A549 (cell line): Measurements from ENCODE around the gene SFRP2. TPM values are rescaled to one million over a fixed set of nuclear protein-coding genes. Genes with fewer than 3 reads are reported as not detected.

Experiments
- ATAC-seq, 2 experiments: fragments of 200-7000 bp in 1 of 2; fragments of >200 bp in 1 of 2; cut with Nextera tagmentation in 1 of 2; cut with Tn5 transposase in 1 of 2; 3 replicates each; pipeline versions ENCODE4 v1.8.0 to v1.9.1; 2018 to 2020; ENCODE audit warnings: mild to moderate bottlenecking in 1 of 2, moderate library complexity in 1 of 2
- CTCF ChIA-PET: fragments of 300-600 bp; sonication (Branson Sonifier 250); formaldehyde crosslinking; extraction: SDS; loops from one replicate; lab custom pipeline; 2021; ENCODE audit warnings: antibody characterized with exemption, inconsistent platforms; lab: Yijun Ruan, JAX
- POLR2A ChIA-PET: fragments of 350-600 bp; formaldehyde crosslinking; extraction: SDS; loops from one replicate; lab custom pipeline; 2021; ENCODE audit warnings: antibody characterized with exemption, inconsistent platforms; lab: Yijun Ruan, JAX
- DNase-seq, 2 experiments: peaks; one replicate each; pipeline versions ENCODE4 v3.0.0 to v3.0.0-alpha.2; 2011 to 2016; ENCODE audit warnings: low read depth in 1 of 2, low spot score in 1 of 2
- FAIRE-seq: peaks from 2 replicates; lab custom pipeline; 2011; peaks lifted over from hg19 to GRCh38; lab: Jason Lieb, UNC
- H3K27ac ChIP-seq, 2 experiments: fragments of >200 bp; sonication (Bioruptor Twin); formaldehyde crosslinking; 3 replicates each; pipeline ENCODE4 v1.5.1; 2016 to 2017
- H3K4me1 ChIP-seq: fragments of >200 bp; sonication (Bioruptor Twin); formaldehyde crosslinking; 3 replicates; pipeline ENCODE4 v1.6.1; 2016
- H3K4me2 ChIP-seq: fragments of >200 bp; sonication (Bioruptor Twin); formaldehyde crosslinking; 3 replicates; pipeline ENCODE4 v1.6.1; 2016
- H3K4me3 ChIP-seq: fragments of >200 bp; sonication (Bioruptor Twin); formaldehyde crosslinking; 3 replicates; pipeline ENCODE4 v1.5.1; 2016
- H3K9me3 ChIP-seq: fragments of >200 bp; sonication (Bioruptor Twin); formaldehyde crosslinking; 3 replicates; pipeline ENCODE4 v1.6.1; 2016
- BHLHE40 ChIP-seq: IDR thresholded peaks from 2 replicates; pipeline ENCODE4 v1.6.1; 2012; ENCODE audit warnings: low read depth, low read length, inconsistent platforms
- CHD4 ChIP-seq: fragments of 200-600 bp; sonication (generic); IDR thresholded peaks from 2 replicates; pipeline ENCODE4 v1.6.1; 2016; ENCODE audit warnings: antibody characterized with exemption, mild to moderate bottlenecking, borderline replicate concordance
- E2F6 ChIP-seq: IDR thresholded peaks from 2 replicates; pipeline ENCODE4 v1.6.1; 2012; ENCODE audit warnings: low read depth, borderline replicate concordance
- EHMT2 ChIP-seq: fragments of 200-600 bp; sonication (generic); IDR thresholded peaks from 2 replicates; pipeline ENCODE4 v1.6.1; 2016; ENCODE audit warnings: antibody characterized with exemption, low read depth, mild to moderate bottlenecking, moderate library complexity
- ESRRA ChIP-seq: fragments of 150-350 bp; IDR thresholded peaks from 2 replicates; pipeline ENCODE4 v1.6.1; 2014; ENCODE audit warnings: mild to moderate bottlenecking, low read length, borderline replicate concordance
- FOSB ChIP-seq: fragments of 250-450 bp; sonication (Bioruptor Pico); IDR thresholded peaks from 2 replicates; pipeline ENCODE4 v1.5.0; 2020; ENCODE audit warnings: mild to moderate bottlenecking, moderate library complexity
- FOXS1 ChIP-seq: fragments of 250-450 bp; sonication (Bioruptor Pico); IDR thresholded peaks from 2 replicates; pipeline ENCODE4 v1.5.0; 2020; ENCODE audit warnings: mild to moderate bottlenecking, moderate library complexity
- GATA3 ChIP-seq: IDR thresholded peaks from 2 replicates; pipeline ENCODE4 v1.6.1; 2012; ENCODE audit warnings: borderline replicate concordance
- HEYL ChIP-seq: fragments of 250-450 bp; sonication (Bioruptor Pico); IDR thresholded peaks from 2 replicates; pipeline ENCODE4 v1.8.0; 2021; ENCODE audit warnings: mild to moderate bottlenecking, moderate library complexity
- KDM1A ChIP-seq: fragments of 200-600 bp; sonication (generic); IDR thresholded peaks from 2 replicates; pipeline ENCODE4 v1.6.1; 2016; ENCODE audit warnings: low read depth, mild to moderate bottlenecking
- MYC ChIP-seq: IDR thresholded peaks from 2 replicates; pipeline ENCODE4 v1.6.1; 2012; ENCODE audit warnings: mild to moderate bottlenecking, inconsistent platforms, low read length, improper control_type of control experiment, borderline replicate concordance
- NPAS2 ChIP-seq: fragments of 250-450 bp; sonication (Bioruptor Pico); IDR thresholded peaks from 2 replicates; pipeline ENCODE4 v1.8.0; 2022; ENCODE audit warnings: mild to moderate bottlenecking, moderate library complexity, borderline replicate concordance
- NR3C1 ChIP-seq: fragments of >200 bp; sonication (Bioruptor Twin); formaldehyde crosslinking; IDR thresholded peaks from 3 replicates; pipeline ENCODE4 v1.6.1; 2017
- PBX3 ChIP-seq: IDR thresholded peaks from 2 replicates; pipeline ENCODE4 v1.6.1; 2012
- POLR2A ChIP-seq: IDR thresholded peaks from 2 replicates; pipeline ENCODE4 v1.6.1; 2012; ENCODE audit warnings: mild to moderate bottlenecking, low read length
- REST ChIP-seq: fragments of 200-600 bp; sonication (generic); IDR thresholded peaks from 2 replicates; pipeline ENCODE4 v1.6.1; 2016; ENCODE audit warnings: antibody characterized with exemption, mild to moderate bottlenecking, moderate library complexity
- RFX5 ChIP-seq: fragments of 450-650 bp; IDR thresholded peaks from 2 replicates; pipeline ENCODE4 v1.7.1; 2014; ENCODE audit warnings: antibody characterized with exemption, mild to moderate bottlenecking, moderate library complexity
- TP53 ChIP-seq: fragments of 250-450 bp; sonication (Bioruptor Pico); IDR thresholded peaks from 2 replicates; pipeline ENCODE4 v1.5.0; 2021; ENCODE audit warnings: mild to moderate bottlenecking, moderate library complexity
- ZC3H11A ChIP-seq: fragments of 450-650 bp; IDR thresholded peaks from 2 replicates; pipeline ENCODE4 v1.6.1; 2014; ENCODE audit warnings: antibody characterized with exemption, mild to moderate bottlenecking
- ZNF302 ChIP-seq: fragments of 250-450 bp; sonication (Bioruptor Pico); IDR thresholded peaks from 2 replicates; pipeline ENCODE4 v1.9.0; 2021; ENCODE audit warnings: inconsistent platforms, mild to moderate bottlenecking, moderate library complexity
- WGBS: methylation state at CpG from one replicate; pipeline ENCODE4 v1.1.6; 2017; ENCODE audit errors: missing lambda C conversion rate; 5-methylcytosine and 5-hydroxymethylcytosine counted together
- polyA plus RNA-seq, 4 experiments: library from polyadenylated mRNA; depleted of rRNA in 3 of 4; stranded (reverse); fragments of >200 nt; fragmentation: RNase III in 1 of 4; extraction: RNeasy Plus Mini Kit Qiagen cat#74134 plus additional on column Dnase treatment in 1 of 4; gene quantifications; 2 replicates in 3 of 4; 3 replicates in 1 of 4; pipeline ENCODE4 v1.2.3, GENCODE V29; 2011 to 2017
- TF ChIP-seq, protein P1 (sequence below): fragments of 450-650 bp; IDR thresholded peaks from 2 replicates; pipeline ENCODE4 v1.6.1; 2014; ENCODE audit warnings: antibody characterized with exemption
- TF ChIP-seq, protein P2 (sequence below): IDR thresholded peaks from 2 replicates; pipeline ENCODE4 v1.6.1; 2012

The SFRP2 gene
- polyA plus RNA-seq, 2 of the 4 experiments (the other 2 are of a cell fraction): not detected

- WGBS: 2% methylated on average over 3 of the region's 3 CpGs
- Histone ChIP-seq H3K4me1 (no peaks in the 10 kb centered on the region), H3K4me3 (no peak overlapping the region)
- CTCF ChIA-PET: no interaction called here
- ATAC-seq (no peak), FAIRE-seq (no peak)
- no peak for TF ChIP-seq RFX5
- no peak for TF ChIP-seq ZNF302 (CRISPR knock-in tag)
- TF ChIP-seq, protein P1, sequence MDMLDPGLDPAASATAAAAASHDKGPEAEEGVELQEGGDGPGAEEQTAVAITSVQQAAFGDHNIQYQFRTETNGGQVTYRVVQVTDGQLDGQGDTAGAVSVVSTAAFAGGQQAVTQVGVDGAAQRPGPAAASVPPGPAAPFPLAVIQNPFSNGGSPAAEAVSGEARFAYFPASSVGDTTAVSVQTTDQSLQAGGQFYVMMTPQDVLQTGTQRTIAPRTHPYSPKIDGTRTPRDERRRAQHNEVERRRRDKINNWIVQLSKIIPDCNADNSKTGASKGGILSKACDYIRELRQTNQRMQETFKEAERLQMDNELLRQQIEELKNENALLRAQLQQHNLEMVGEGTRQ: no peak
- TF ChIP-seq NPAS2 (CRISPR knock-in tag): no peak
- TF ChIP-seq KDM1A: no peak
- TF ChIP-seq, protein P2, sequence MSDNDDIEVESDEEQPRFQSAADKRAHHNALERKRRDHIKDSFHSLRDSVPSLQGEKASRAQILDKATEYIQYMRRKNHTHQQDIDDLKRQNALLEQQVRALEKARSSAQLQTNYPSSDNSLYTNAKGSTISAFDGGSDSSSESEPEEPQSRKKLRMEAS: no peak
- TF ChIP-seq EHMT2: no peak
- TF ChIP-seq BHLHE40: no peak
- TF ChIP-seq E2F6: no peak
- TF ChIP-seq PBX3: no peak
- no peak for TF ChIP-seq HEYL (CRISPR knock-in tag)
- no peak for TF ChIP-seq GATA3
- TF ChIP-seq FOXS1 (CRISPR knock-in tag): no peak
- TF ChIP-seq ESRRA: no peak
- TF ChIP-seq TP53: no peak
- TF ChIP-seq, all 56 proteins: peak for 0
- POLR2A ChIA-PET: no interaction called here
- no peak overlapping the region for H3K4me2 ChIP-seq
- H3K9me3 ChIP-seq: no peaks in the 10 kb centered on the region
- H3K27ac ChIP-seq: no peak overlapping the region
- DNase-seq: no peak
Measured at GRCh38 chr4:153776601-153777000, 12.3 kb downstream of the SFRP2 start.

DNA sequence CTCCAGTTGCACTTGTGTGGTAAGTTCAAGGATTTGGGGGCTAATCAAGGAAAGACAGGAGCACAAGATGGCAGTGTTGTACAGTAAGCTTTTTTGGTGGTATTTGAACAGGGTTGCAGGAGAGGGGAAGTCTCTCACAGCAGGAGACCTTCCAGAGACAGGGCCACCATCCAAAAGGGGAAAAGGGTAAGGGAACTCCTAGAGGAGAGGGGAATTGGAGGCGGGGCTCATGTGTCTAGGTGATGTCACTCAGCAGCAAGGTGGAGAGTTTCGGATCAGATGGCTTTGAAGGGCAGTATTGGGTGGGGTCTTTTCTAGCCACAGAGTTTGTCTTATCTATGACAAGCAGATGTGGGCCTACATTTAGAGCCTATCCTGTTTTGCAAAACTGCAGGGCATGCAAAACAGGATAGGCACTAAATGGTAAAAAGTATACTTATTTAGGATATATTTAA is 15.6 kb downstream of the SFRP2 start:
- ChIA-PET POLR2A (no interaction called here), CTCF (no interaction called here)
- FAIRE-seq: no peak
- Histone ChIP-seq H3K4me2 (no peak overlapping the region), H3K4me3 (no peak overlapping the region), H3K9me3 (no peaks in the 10 kb centered on the region), H3K27ac (no peak overlapping the region), H3K4me1 (no peaks in the 10 kb centered on the region)
- TF ChIP-seq CHD4 (no peak), FOSB (CRISPR knock-in tag) (no peak), ZC3H11A (no peak), E2F6 (no peak), REST (no peak), POLR2A (no peak), NR3C1 (no peak), MYC (no peak)
- no peak for DNase-seq
- ATAC-seq: no peak
- 7% methylated on average over 2 of the region's 2 CpGs for WGBS
